H1 (cell line): ENCODE data around the gene DHH. TPM values are rescaled to one million over a fixed set of nuclear protein-coding genes. Genes with fewer than 3 reads are reported as not detected.

ENCODE experiments used
- ATF3 ChIP-seq: IDR thresholded peaks from 2 replicates; pipeline ENCODE4 v1.6.1; 2011; ENCODE audit warnings: low read depth, mild to moderate bottlenecking, low read length; ENCODE audit not compliant: insufficient read depth
- CBX5 ChIP-seq: fragments of 300-800, 300-1000 bp; sonication (generic); IDR thresholded peaks from 2 replicates; pipeline ENCODE4 v1.7.1; 2016; ENCODE audit warnings: antibody characterized with exemption, low read length, low read depth
- CBX8 ChIP-seq: fragments of 300-800, 300-1000 bp; sonication (generic); IDR thresholded peaks from 2 replicates; pipeline ENCODE4 v1.7.1; 2016; ENCODE audit warnings: low read depth, low read length, borderline replicate concordance
- CREB1 ChIP-seq: IDR thresholded peaks from 2 replicates; pipeline ENCODE4 v1.6.1; 2012; ENCODE audit warnings: inconsistent platforms
- NRF1 ChIP-seq: IDR thresholded peaks from 2 replicates; pipeline ENCODE4 v1.6.1; 2011; ENCODE audit warnings: mild to moderate bottlenecking, low read depth, low read length, improper control_type of control experiment
- RXRA ChIP-seq: IDR thresholded peaks from 2 replicates; pipeline ENCODE4 v1.6.1; 2011; ENCODE audit warnings: low read depth, mild to moderate bottlenecking, low read length, moderate library complexity; ENCODE audit not compliant: insufficient read depth
- SIN3A ChIP-seq, 2 experiments: IDR thresholded peaks in 1 of 2; conservative IDR thresholded peaks in 1 of 2; 2 replicates each; pipeline ENCODE4 v1.6.1; 2011 to 2012; ENCODE audit warnings: low read length in 2 of 2, improper control_type of control experiment in 1 of 2, low read depth in 1 of 2, mild to moderate bottlenecking in 1 of 2
- SP1 ChIP-seq: IDR thresholded peaks from 2 replicates; pipeline ENCODE4 v1.6.1; 2011; ENCODE audit warnings: low read depth, low read length
- SP4 ChIP-seq: IDR thresholded peaks from 2 replicates; pipeline ENCODE4 v1.6.1; 2012; ENCODE audit warnings: low read length, inconsistent platforms
- SRF ChIP-seq: IDR thresholded peaks from 2 replicates; pipeline ENCODE4 v1.6.1; 2011; ENCODE audit warnings: mild to moderate bottlenecking, low read depth, low read length, moderate library complexity
- SUZ12 ChIP-seq: fragments of 200-600 bp; sonication (generic); IDR thresholded peaks from 2 replicates; pipeline ENCODE4 v1.6.1; 2012; ENCODE audit warnings: mild to moderate bottlenecking, inconsistent platforms, low read length, moderate library complexity, mixed read lengths
- TEAD4 ChIP-seq: IDR thresholded peaks from 2 replicates; pipeline ENCODE4 v1.6.1; 2012; ENCODE audit warnings: low read depth, low read length, inconsistent platforms, mixed read lengths
- polyA plus RNA-seq, 7 experiments: library from polyadenylated mRNA; depleted of rRNA in 3 of 7; stranded (reverse) in 5 of 7; unstranded in 2 of 7; fragments of >200 nt in 5 of 7; fragments of 200-250 nt in 2 of 7; gene quantifications; 1 replicate in 5 of 7; 2 replicates in 1 of 7; 4 replicates in 1 of 7; pipeline versions ENCODE4 v1.2.1 to v1.2.3, GENCODE V29; 2011 to 2013; ENCODE audit warnings: missing spikeins in 2 of 7, mixed read lengths in 2 of 7
- total RNA-seq: library from RNA; stranded (reverse); fragmentation: NEBNext Ultra II Directional; extraction: Animal tissue kit (Norgen Biotek cat#: 25700); gene quantifications from 2 replicates; pipeline ENCODE4 v1.2.1, GENCODE V29; 2021

The DHH gene
- total and polyA plus RNA-seq, 2 of the 8 experiments (the other 6 are each of a cell fraction or from before 2014, with no cell fraction given) = 0.03 to 0.11 TPM

GRCh38 chr12:49130151-49131050 is 35.8 kb upstream of the DHH start (continued):
- TF ChIP-seq RXRA (no peak), NRF1 (peak; percentile 59), CREB1 (peak; percentile 68), SIN3A (conservative IDR thresholded peaks at IDR 0.05 in 1 of 2, IDR thresholded peaks at IDR 0.05 in 1 of 2; ENCODE audit: low read depth in 1 of 2, low read length in 2 of 2) (peak; percentile 89 to 94), SUZ12 (no peak), TEAD4 (peak; percentile 67; the same call in 1 of the 2 replicates), ATF3 (0 out of 2 replicates have a peak, but pooled peaks have one; percentile 7), SP4 (no peak), CBX5 (no peak), SRF (no peak), SP1 (peak; percentile 70; the same call in 1 of the 2 replicates), CBX8 (no peak)
